ENCODE measurements around the gene ARHGEF19. TPM values are rescaled to one million over a fixed set of nuclear protein-coding genes. Genes with fewer than 3 reads are reported as not detected.

Gene ARHGEF19
- total and polyA plus RNA-seq, 2 of the 13 experiments (the other 11 are each of a cell fraction or from before 2014, with no cell fraction given) = 1.7 to 1.8 TPM

- in situ Hi-C loops (cut with HindIII; ENCODE audit: extremely low pct_ligation_motif_present, low pct_unique_long_range_greater_than_20kb) = no loop called here
- no peaks in the 10 kb centered on the region for H4K20me1 ChIP-seq (ENCODE audit: insufficient read depth, low read length)
- no TSS peak for BruUV-seq (replicated peaks)
- ATAC-seq (no peak), FAIRE-seq (no peak), DNase-seq (ENCODE audit: low spot score) (no peak)
- H3K4me2 ChIP-seq (ENCODE audit: low read depth, low read length) = no peak overlapping the region; the same call in 1 of the 2 replicates
- ChIA-PET POLR2A (interaction anchor here (1.2 to 4.4 kb wide), 3 partner anchors 12 to 20 kb away, joined by 4 to 72 read pairs (median 63); partner anchors contain the start of gene EPHA2), CTCF (ENCODE audit: low intra/inter-chr PET ratio, low total read pairs) (no interaction called here)
- H3K4me1 ChIP-seq (ENCODE audit: insufficient read depth, low read length) = peaks cover 70% of the 10 kb centered on the region
- H3K4me3 ChIP-seq (replicated peaks in 1 of 3; ENCODE audit: insufficient read depth in 1 of 3, low read depth in 2 of 3, low read length in 3 of 3) = no peak overlapping the region
- no peaks in the 10 kb centered on the region for H3K36me3 ChIP-seq (replicated peaks in 1 of 2; ENCODE audit: control insufficient read depth in 1 of 2, insufficient read depth in 2 of 2, low read length in 2 of 2)
- H3K27me3 ChIP-seq (ENCODE audit: control insufficient read depth in 1 of 2, insufficient read depth in 2 of 2, low read length in 2 of 2) = peaks cover 0 to 4% of the 10 kb centered on the region in 2 experiments; a peak in 1 of 5 replicates
- H3K9ac ChIP-seq (ENCODE audit: insufficient read depth, low read depth, low read length) = no peak overlapping the region
- intact Hi-C loops (cut with micrococcal nuclease; ENCODE audit: unreplicated experiment) = no loop called here
- H3K27ac ChIP-seq (ENCODE audit: extremely low read length, insufficient read depth, low read length) = no peak overlapping the region
- no peaks in the 10 kb centered on the region for H3K9me3 ChIP-seq (ENCODE audit: low read length)
- H2AFZ ChIP-seq (ENCODE audit: low read length) = no peak overlapping the region
- 37% methylated on average over 2 of the region's 2 CpGs for WGBS (ENCODE audit: low lambda C conversion rate)
- no peaks in the 10 kb centered on the region for H3K79me2 ChIP-seq (ENCODE audit: insufficient read depth, low read length)
- TF ChIP-seq ASH2L (IDR thresholded peaks at IDR 0.05; ENCODE audit: insufficient read length, low read depth, low read length) = no peak
- no peak for TF ChIP-seq SIN3A (IDR thresholded peaks at IDR 0.05; ENCODE audit: borderline replicate concordance, low read depth, low read length)
- no peak for TF ChIP-seq DDIT3 (CRISPR knock-in tag; IDR thresholded peaks at IDR 0.05)
- no peak for TF ChIP-seq ZBTB26 (CRISPR knock-in tag; IDR thresholded peaks at IDR 0.05; ENCODE audit: borderline replicate concordance)
- no peak for TF ChIP-seq ZNF572 (CRISPR knock-in tag; IDR thresholded peaks at IDR 0.05)
- TF ChIP-seq CCDC6 (CRISPR knock-in tag; IDR thresholded peaks at IDR 0.05) = no peak
- no peak for TF ChIP-seq PRDM4 (CRISPR knock-in tag; IDR thresholded peaks at IDR 0.05; ENCODE audit: borderline replicate concordance)
- TF ChIP-seq MIER3 (CRISPR knock-in tag; IDR thresholded peaks at IDR 0.05; ENCODE audit: borderline replicate concordance) = no peak
- TF ChIP-seq ATF7-NPFF (CRISPR knock-in tag; IDR thresholded peaks at IDR 0.05; ENCODE audit: low read depth) = no peak
- no peak for TF ChIP-seq ZNF772 (CRISPR knock-in tag; IDR thresholded peaks at IDR 0.05)
- no peak for TF ChIP-seq ZNF207 (IDR thresholded peaks at IDR 0.05; ENCODE audit: borderline replicate concordance)
These were observed 46.3 kb downstream of the ARHGEF19 start for GRCh38 chr1:16166117-16166516.

Measured in HepG2 (cell line).